Fibroblast of skin of left biceps (primary cell): ENCODE data around the gene IL12A.

Source experiments
- DNase-seq, 2 experiments: peaks; one replicate each; pipeline ENCODE4 v3.0.0-alpha.2; 2013; ENCODE audit warnings: low read depth in 2 of 2

IL12A gene

DNA sequence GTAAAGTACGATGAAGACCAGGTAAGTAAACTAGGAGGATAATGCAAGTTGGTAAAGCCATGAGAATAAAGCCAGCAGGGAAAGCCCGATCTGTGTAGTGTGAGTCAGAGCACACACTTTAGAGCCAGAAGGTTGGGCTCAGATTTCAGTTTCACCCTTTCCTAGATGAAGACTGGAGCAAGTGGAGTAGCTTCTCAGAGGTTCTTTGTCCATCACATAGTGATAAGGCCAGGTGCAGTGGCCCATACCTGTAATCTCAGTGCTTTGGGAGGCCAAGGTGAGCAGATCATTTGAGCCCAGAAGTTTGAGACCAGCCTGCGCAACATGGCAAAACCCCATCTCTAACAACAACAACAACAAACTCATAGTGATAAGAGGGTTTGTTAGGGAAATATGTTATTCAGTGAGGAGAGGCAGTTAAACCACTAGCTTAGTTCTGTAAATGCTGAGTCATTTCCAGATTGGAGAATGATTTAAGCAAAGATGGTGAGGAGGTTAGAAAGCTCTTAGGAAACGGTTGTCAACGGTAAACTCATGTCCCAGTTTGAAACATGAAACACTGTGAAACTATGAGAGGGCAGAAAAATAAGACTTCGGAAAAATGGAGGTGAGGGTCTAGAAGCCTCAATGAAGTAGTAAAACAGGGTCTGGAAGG is 39.0 kb downstream of the IL12A start:
- no peak for DNase-seq

GRCh38 chr3:160035757-160036156 is 47.1 kb downstream of the IL12A start:
- DNase-seq, result no peak

DNA sequence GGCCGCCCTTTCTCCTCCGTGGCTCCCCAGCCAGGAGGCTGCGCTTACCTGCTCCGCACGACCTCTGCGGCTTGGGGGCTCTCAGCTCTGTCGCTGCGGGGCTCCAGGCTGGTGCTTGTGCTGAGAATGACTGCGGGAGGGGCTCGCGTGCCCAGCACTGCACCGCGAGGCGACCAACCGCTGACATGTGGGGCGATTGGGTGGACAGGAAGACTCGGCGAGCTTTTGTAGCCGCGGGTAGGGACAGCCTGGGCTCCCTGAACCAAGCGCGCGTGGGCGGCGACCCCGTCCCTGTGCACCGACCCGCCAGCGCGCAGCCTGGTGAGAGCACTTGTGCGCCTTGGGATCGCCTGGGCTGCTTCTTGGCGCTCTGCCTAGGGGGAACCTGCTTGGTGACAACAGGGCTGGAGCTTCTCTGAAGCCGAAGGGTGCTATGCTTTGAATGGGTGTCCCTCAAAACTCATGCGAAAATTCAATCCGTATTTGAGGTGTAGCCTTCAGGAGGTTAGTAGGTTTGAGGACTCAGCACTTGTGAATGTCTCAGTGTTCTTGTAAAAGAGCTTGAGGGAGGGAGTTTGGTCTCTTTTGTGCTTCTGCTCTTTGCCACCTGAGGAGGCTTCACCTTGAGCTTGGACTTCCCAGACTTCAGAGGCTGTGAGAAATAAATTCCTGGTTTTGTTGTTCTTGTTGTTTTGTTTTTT is 50.4 kb downstream of the IL12A start:
- DNase-seq, result no peak

DNA sequence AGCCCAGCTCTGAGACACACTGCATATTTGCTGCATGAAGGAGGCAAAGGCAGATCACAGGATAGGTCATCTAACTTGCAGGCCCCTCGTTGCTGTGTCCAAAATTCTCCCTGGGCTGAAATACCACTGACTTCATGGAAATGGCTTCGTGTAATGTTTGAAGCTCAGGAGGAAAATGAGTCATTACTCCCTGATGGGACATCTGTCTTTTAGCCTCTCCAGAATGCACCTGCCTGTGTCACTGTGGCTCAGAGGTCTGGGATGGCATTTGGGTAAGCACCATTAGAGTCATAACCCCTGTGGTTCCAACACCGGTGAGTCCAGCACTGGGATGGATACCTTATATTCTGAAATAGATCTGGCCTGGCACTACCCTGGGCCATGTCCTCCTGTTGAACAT is 51.5 kb downstream of the IL12A start:
- no peak for DNase-seq

DNA sequence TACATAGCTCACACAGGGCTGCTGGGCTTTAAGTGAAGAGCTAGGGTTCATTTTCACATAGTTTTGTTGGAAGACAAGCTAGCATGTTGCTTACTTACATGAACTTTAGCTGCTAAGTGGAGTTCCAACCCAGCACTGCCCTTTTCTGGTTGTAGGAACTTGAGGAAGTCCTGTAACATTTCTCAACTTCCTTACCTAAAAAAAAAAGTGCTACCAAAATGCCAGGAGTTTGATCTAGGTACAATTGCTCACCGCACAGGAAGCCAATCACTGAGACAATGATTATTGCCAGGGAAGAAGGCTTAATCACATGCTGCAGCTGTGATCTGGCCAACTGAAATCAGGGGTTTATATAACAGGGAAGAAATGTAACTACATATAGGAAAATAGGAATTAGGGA is 52.8 kb downstream of the IL12A start:
- DNase-seq, result no peak

GRCh38 chr3:160044121-160044520 is 55.5 kb downstream of the IL12A start:
- no peak for DNase-seq
